Measurements from ENCODE around the gene ABCD1.

The ABCD1 gene

DNA sequence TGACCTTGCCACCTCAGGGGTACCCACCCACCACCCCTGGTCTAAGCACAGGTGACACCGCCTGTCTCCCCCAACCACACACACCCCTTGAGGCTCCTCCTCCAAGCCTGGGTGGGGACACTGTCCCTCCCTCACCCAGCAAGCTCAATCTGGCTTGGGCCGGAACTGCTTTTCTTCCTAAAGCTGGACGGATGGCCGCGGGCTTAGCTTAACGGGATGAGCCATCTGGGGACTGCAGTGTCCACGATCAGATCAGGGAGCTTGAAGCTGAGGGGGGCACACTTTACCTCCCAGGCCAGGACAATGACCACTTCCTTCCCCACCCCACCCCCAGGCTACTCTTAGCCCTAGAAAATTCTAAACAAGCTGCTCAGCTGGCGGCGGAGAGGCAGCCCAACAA, 37.9 kb upstream of the ABCD1 start:
- Histone ChIP-seq H3K9me3 (ENCODE audit: insufficient read depth, low read depth, low read length) (no peaks in the 10 kb centered on the region), H3F3A (ENCODE audit: low read depth) (no peaks in the 10 kb centered on the region), H3K36me3 (ENCODE audit: insufficient read depth, low read length) (no peaks in the 10 kb centered on the region), H3K4me1 (ENCODE audit: insufficient read depth, low read length, poor library complexity, severe bottlenecking) (no peaks in the 10 kb centered on the region), H2AFZ (ENCODE audit: low read length) (no peak overlapping the region), H3K9ac (ENCODE audit: low read depth, low read length, poor library complexity, severe bottlenecking) (no peak overlapping the region), H3K9me2 (replicated peaks; ENCODE audit: low read depth, low read length) (no peaks in the 10 kb centered on the region), H3K79me2 (ENCODE audit: insufficient read depth, low read length) (no peaks in the 10 kb centered on the region), H3K4me2 (ENCODE audit: low read depth, low read length, poor library complexity, severe bottlenecking) (peak overlapping the region; percentile 70), H3K4me3 (ENCODE audit: low read length, poor library complexity, severe bottlenecking) (no peak overlapping the region), H3K27me3 (ENCODE audit: insufficient read depth, low read length, poor library complexity, severe bottlenecking) (no peaks in the 10 kb centered on the region), H4K20me1 (ENCODE audit: insufficient read depth, low read length, poor library complexity, severe bottlenecking) (no peaks in the 10 kb centered on the region)
- TF ChIP-seq, protein P1, sequence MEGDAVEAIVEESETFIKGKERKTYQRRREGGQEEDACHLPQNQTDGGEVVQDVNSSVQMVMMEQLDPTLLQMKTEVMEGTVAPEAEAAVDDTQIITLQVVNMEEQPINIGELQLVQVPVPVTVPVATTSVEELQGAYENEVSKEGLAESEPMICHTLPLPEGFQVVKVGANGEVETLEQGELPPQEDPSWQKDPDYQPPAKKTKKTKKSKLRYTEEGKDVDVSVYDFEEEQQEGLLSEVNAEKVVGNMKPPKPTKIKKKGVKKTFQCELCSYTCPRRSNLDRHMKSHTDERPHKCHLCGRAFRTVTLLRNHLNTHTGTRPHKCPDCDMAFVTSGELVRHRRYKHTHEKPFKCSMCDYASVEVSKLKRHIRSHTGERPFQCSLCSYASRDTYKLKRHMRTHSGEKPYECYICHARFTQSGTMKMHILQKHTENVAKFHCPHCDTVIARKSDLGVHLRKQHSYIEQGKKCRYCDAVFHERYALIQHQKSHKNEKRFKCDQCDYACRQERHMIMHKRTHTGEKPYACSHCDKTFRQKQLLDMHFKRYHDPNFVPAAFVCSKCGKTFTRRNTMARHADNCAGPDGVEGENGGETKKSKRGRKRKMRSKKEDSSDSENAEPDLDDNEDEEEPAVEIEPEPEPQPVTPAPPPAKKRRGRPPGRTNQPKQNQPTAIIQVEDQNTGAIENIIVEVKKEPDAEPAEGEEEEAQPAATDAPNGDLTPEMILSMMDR (conservative IDR thresholded peaks at IDR 0.05; ENCODE audit: low read length): no peak
- no peak for TF ChIP-seq EZH2phosphoT487 (IDR thresholded peaks at IDR 0.05; ENCODE audit: borderline replicate concordance)

DNA sequence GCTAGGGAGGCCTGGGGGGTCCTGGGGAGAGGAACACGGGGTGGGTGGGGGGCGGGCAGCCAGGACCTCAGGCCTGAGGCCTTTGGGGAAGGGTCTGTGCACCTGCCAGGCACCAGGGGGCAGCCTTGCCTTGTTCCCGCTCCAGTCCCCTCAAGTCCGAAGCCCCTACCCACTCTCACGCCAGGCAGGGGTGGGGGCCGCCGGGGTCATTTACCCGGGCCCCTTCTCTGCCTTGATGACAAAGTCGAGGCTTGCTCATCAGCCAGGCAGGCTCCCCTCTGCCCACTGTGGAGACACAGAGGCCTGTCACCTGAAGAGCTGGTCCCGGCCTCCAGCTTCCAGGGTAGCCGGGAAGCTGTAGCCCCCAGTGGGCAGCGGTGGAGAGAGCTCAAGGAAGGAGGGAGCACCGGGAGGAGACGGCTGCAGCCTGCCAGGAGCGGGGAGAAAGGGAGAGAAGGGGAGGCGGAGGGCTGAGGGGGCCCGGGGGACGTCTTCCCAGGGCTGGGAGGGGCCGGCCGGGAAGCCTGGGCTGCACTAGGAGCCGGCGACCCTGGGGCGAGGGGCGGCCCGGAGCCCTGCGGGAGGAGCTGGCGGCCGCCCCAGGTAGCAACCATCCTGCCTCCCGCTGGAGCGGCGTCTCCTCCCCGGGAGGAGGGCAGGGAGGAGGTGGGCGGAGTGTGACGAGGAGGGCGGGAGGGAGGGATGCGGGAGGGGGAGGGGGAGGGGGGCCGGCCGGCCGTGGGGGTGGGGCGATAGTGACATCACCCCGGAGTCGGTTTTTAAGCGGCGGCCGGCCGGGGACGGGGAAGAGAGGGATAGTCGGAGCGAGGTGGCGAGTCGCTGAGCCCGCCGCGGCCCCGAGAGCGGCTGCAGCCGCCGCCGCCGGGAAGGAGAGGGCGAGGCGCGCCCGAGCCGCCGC, 37.3 kb upstream of the ABCD1 start, which contains the start of gene SLC6A8:
Gene SLC6A8, plus strand, starts transcription at position 806 of the 919 bp plus-strand sequence. CDS start 649 bp downstream, outside the sequence.
- H3K36me3 ChIP-seq (ENCODE audit: insufficient read depth, low read length): no peaks in the 10 kb centered on the region
- no peaks in the 10 kb centered on the region for H3K4me1 ChIP-seq (ENCODE audit: insufficient read depth, low read length, poor library complexity, severe bottlenecking)
- H3F3A ChIP-seq (ENCODE audit: low read depth): no peaks in the 10 kb centered on the region
- H3K9ac ChIP-seq (ENCODE audit: low read depth, low read length, poor library complexity, severe bottlenecking): no peak within 1 kb of the TSS
- H3K27me3 ChIP-seq (ENCODE audit: insufficient read depth, low read length, poor library complexity, severe bottlenecking): no peaks in the 10 kb centered on the region
- H3K79me2 ChIP-seq (ENCODE audit: insufficient read depth, low read length): no peaks in the 10 kb centered on the region
- no peaks in the 10 kb centered on the region for H3K9me2 ChIP-seq (replicated peaks; ENCODE audit: low read depth, low read length)
- no peaks in the 10 kb centered on the region for H3K9me3 ChIP-seq (ENCODE audit: insufficient read depth, low read depth, low read length)
- TF ChIP-seq, protein P1 (conservative IDR thresholded peaks at IDR 0.05; ENCODE audit: low read length): peak; percentile 44
- TF ChIP-seq EZH2phosphoT487 (IDR thresholded peaks at IDR 0.05; ENCODE audit: borderline replicate concordance): no peak
- H3K4me3 ChIP-seq (ENCODE audit: low read length, poor library complexity, severe bottlenecking): peak within 1 kb of the TSS; percentile 63
- peak within 1 kb of the TSS; percentile 70 for H3K4me2 ChIP-seq (ENCODE audit: low read depth, low read length, poor library complexity, severe bottlenecking)
- no peak within 1 kb of the TSS; the same call in 1 of the 2 replicates for H2AFZ ChIP-seq (ENCODE audit: low read length)
- H4K20me1 ChIP-seq (ENCODE audit: insufficient read depth, low read length, poor library complexity, severe bottlenecking): no peaks in the 10 kb centered on the region

DNA sequence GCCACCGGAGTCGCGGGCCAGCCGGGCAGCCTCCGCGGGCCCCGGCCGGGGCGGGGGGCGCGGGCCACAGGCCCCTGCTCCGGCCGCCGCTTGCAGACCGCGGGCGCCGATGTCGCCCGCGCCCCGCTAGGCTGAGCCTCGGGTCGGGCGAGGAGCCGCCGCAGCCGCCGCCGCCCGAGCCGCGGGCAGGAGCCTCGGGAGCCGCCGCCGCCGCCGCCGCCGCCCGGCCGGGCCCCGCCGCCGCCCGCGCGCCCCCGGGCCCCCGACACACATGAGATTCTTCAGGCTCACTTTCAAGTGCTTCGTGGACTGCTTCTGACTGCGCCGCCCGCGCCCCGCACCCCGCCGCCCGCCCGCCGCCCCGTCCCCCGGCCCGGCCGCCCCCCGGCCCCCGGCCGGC, 36.6 kb upstream of the ABCD1 start:
- no peak overlapping the region for H3K4me2 ChIP-seq (ENCODE audit: low read depth, low read length, poor library complexity, severe bottlenecking)
- H3K27me3 ChIP-seq (ENCODE audit: insufficient read depth, low read length, poor library complexity, severe bottlenecking): no peaks in the 10 kb centered on the region
- H3F3A ChIP-seq (ENCODE audit: low read depth): no peaks in the 10 kb centered on the region
- no peak overlapping the region for H2AFZ ChIP-seq (ENCODE audit: low read length)
- H3K36me3 ChIP-seq (ENCODE audit: insufficient read depth, low read length): no peaks in the 10 kb centered on the region
- H3K9me2 ChIP-seq (replicated peaks; ENCODE audit: low read depth, low read length): no peaks in the 10 kb centered on the region
- TF ChIP-seq, protein P1 (conservative IDR thresholded peaks at IDR 0.05; ENCODE audit: low read length): no peak
- no peak for TF ChIP-seq EZH2phosphoT487 (IDR thresholded peaks at IDR 0.05; ENCODE audit: borderline replicate concordance)
- H4K20me1 ChIP-seq (ENCODE audit: insufficient read depth, low read length, poor library complexity, severe bottlenecking): no peaks in the 10 kb centered on the region
- H3K9me3 ChIP-seq (ENCODE audit: insufficient read depth, low read depth, low read length): no peaks in the 10 kb centered on the region
- H3K9ac ChIP-seq (ENCODE audit: low read depth, low read length, poor library complexity, severe bottlenecking): no peak overlapping the region
- H3K4me1 ChIP-seq (ENCODE audit: insufficient read depth, low read length, poor library complexity, severe bottlenecking): no peaks in the 10 kb centered on the region
- no peak overlapping the region for H3K4me3 ChIP-seq (ENCODE audit: low read length, poor library complexity, severe bottlenecking)
- no peaks in the 10 kb centered on the region for H3K79me2 ChIP-seq (ENCODE audit: insufficient read depth, low read length)
